MM.1S (cell line): ENCODE results near the gene PLA2G4A.

Experiments
- DNase-seq: peaks from one replicate; pipeline ENCODE4 v3.0.0-alpha.2; 2015
- H2AFZ ChIP-seq: fragments of 300-600 bp; sonication (generic); 2 replicates; pipeline ENCODE4 v1.6.0; 2016; ENCODE audit warnings: antibody characterized with exemption, low read length
- H3F3A ChIP-seq: fragments of 300-600 bp; sonication (generic); 2 replicates; pipeline ENCODE4 v1.6.1; 2016; ENCODE audit warnings: mild to moderate bottlenecking, antibody characterized with exemption, low read length, moderate library complexity, mixed read lengths; ENCODE audit not compliant: insufficient read depth
- H3K27ac ChIP-seq: fragments of 300-600 bp; sonication (generic); 2 replicates; pipeline ENCODE4 v1.5.1; 2016; ENCODE audit warnings: mild to moderate bottlenecking, low read length
- H3K27me3 ChIP-seq: fragments of 300-600 bp; sonication (generic); replicated peaks from 2 replicates; pipeline ENCODE4 v1.6.0; 2016; ENCODE audit warnings: low read length; ENCODE audit not compliant: insufficient read depth
- H3K36me3 ChIP-seq: fragments of 300-600 bp; sonication (generic); replicated peaks from 2 replicates; pipeline ENCODE4 v1.6.1; 2016; ENCODE audit warnings: mild to moderate bottlenecking, low read length, mixed read lengths; ENCODE audit not compliant: insufficient read depth
- H3K4me1 ChIP-seq: fragments of 300-600 bp; sonication (generic); 2 replicates; pipeline ENCODE4 v1.6.1; 2016; ENCODE audit warnings: low read length, mixed read lengths
- H3K4me2 ChIP-seq: fragments of 300-600 bp; sonication (generic); 2 replicates; pipeline ENCODE4 v1.6.0; 2016; ENCODE audit warnings: low read depth, low read length
- H3K4me3 ChIP-seq: fragments of 300-600 bp; sonication (generic); 2 replicates; pipeline ENCODE4 v1.5.1; 2016; ENCODE audit warnings: low read length, mixed read lengths
- H3K79me2 ChIP-seq: fragments of 300-600 bp; sonication (generic); 2 replicates; pipeline ENCODE4 v1.6.1; 2016; ENCODE audit warnings: mixed run types, low read length, mixed read lengths
- H3K9ac ChIP-seq: fragments of 300-600 bp; sonication (generic); 2 replicates; pipeline ENCODE4 v1.6.1; 2016; ENCODE audit warnings: low read length, mixed read lengths
- H3K9me2 ChIP-seq: fragments of 300-600 bp; sonication (generic); replicated peaks from 2 replicates; pipeline ENCODE4 v1.6.1; 2016; ENCODE audit warnings: mild to moderate bottlenecking, low read length, mixed read lengths; ENCODE audit not compliant: insufficient read depth
- H3K9me3 ChIP-seq: fragments of 300-600 bp; sonication (generic); replicated peaks from 2 replicates; pipeline ENCODE4 v1.6.1; 2016; ENCODE audit warnings: mild to moderate bottlenecking, low read length, mixed read lengths; ENCODE audit not compliant: insufficient read depth
- H4K20me1 ChIP-seq: fragments of 300-600 bp; sonication (generic); 2 replicates; pipeline ENCODE4 v1.6.1; 2016; ENCODE audit warnings: mild to moderate bottlenecking, low read length, moderate library complexity, mixed read lengths; ENCODE audit not compliant: insufficient read depth
- CTCF ChIP-seq: fragments of 300-600 bp; sonication (generic); IDR thresholded peaks from 2 replicates; pipeline ENCODE4 v1.5.1; 2016; ENCODE audit warnings: antibody characterized with exemption, low read length, mixed read lengths
- EZH2 ChIP-seq: fragments of 300-600 bp; sonication (generic); optimal IDR thresholded peaks from 2 replicates; pipeline ENCODE3; 2017; ENCODE audit warnings: low read depth, mild to moderate bottlenecking, antibody characterized with exemption, low read length, mixed read lengths
- EZH2phosphoT487 ChIP-seq: fragments of 300-600 bp; sonication (generic); IDR thresholded peaks from 2 replicates; pipeline ENCODE4 v1.6.1; 2018; ENCODE audit warnings: antibody characterized with exemption, low read length

The PLA2G4A gene

DNA sequence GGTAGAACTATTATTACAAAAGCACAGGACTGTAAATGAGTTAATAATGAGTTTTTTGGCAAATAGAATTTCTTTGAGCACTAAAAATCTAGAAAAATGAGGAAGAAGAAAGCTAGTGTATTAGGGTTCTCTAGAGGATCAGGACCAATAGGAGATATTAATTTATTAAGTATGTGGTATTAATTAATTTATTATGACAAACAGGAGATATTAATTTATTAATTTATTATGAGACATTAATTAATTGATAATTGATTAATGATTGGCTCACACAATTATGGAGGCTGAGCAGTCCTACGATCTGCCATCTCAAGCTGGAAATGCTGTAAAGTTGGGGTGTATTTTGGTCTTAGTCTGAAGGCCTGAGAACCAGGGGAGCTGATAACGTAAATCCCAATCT, 31.2 kb downstream of the PLA2G4A start:
- H3K9me2 ChIP-seq: no peaks in the 10 kb centered on the region
- H3K9ac ChIP-seq: no peak overlapping the region
- no peaks in the 10 kb centered on the region for H3K27me3 ChIP-seq
- no peak overlapping the region for H3K4me2 ChIP-seq
- H4K20me1 ChIP-seq: no peaks in the 10 kb centered on the region
- DNase-seq: no peak
- no peaks in the 10 kb centered on the region for H3K9me3 ChIP-seq
- peaks cover 25% of the 10 kb centered on the region for H3K79me2 ChIP-seq
- 0 out of 2 replicates have a peak, but pooled peaks cover 2% of the 10 kb centered on the region for H3K36me3 ChIP-seq
- H3K4me3 ChIP-seq: no peak overlapping the region
- H3K27ac ChIP-seq: no peak overlapping the region
- H2AFZ ChIP-seq: no peak overlapping the region
- TF ChIP-seq CTCF (no peak), EZH2phosphoT487 (no peak), EZH2 (no peak)
- H3K4me1 ChIP-seq: peaks cover 6% of the 10 kb centered on the region
- peaks cover 4% of the 10 kb centered on the region; the same call in 1 of the 2 replicates for H3F3A ChIP-seq

DNA sequence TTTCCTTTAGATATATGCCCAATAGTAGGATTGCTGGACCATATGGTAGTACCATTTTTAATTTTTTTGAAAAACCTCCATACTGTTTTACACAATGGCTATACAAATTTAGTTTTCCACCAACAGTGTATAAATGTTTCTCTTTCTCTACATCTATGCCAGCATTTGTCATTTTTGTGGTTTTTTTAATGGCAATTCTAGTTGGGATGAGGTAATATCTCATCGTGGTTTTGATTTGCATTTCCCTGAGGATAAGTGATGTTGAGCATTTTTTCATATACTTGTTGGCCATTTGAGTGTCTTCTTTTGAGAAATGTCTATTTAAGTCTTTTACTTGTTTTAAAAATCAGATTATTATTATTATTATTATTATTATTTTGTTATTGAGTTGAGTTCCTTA, 35.5 kb downstream of the PLA2G4A start:
- Histone ChIP-seq H3K79me2 (peaks cover 37% of the 10 kb centered on the region), H3K9me3 (no peaks in the 10 kb centered on the region), H3K27ac (no peak overlapping the region; the same call in 1 of the 2 replicates), H2AFZ (no peak overlapping the region), H3K36me3 (0 out of 2 replicates have a peak, but pooled peaks cover 2% of the 10 kb centered on the region), H4K20me1 (no peaks in the 10 kb centered on the region), H3K9ac (no peak overlapping the region), H3K4me1 (peaks cover 15% of the 10 kb centered on the region), H3K27me3 (no peaks in the 10 kb centered on the region), H3K4me2 (peak overlapping the region; percentile 4; the same call in 1 of the 2 replicates), H3F3A (peaks cover 5% of the 10 kb centered on the region), H3K9me2 (no peaks in the 10 kb centered on the region), H3K4me3 (no peak overlapping the region)
- no peak for DNase-seq
- TF ChIP-seq EZH2: no peak
- TF ChIP-seq CTCF: no peak
- no peak for TF ChIP-seq EZH2phosphoT487

DNA sequence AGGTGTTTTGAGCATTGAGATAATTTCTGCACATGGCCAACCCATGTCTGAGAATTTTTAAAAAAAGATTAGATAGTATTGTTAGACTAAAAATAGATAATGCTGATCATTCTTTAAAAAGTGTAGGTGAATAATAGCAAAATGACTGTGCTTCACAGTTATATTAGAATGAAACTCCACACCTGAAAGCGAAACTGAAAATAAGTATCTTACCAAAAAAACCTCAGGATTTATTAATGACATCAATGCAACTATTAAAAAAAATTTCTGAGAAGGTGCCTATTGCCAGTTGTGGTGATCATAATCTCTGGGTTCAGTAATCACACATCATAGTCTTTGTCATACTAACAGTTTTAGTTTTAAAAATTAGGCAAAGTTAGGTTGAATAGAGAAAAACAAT, 36.5 kb downstream of the PLA2G4A start:
- Histone ChIP-seq H3K27me3 (no peaks in the 10 kb centered on the region), H3K4me3 (no peak overlapping the region), H3K4me1 (peaks cover 15% of the 10 kb centered on the region), H3K9ac (no peak overlapping the region), H3K27ac (peak overlapping the region; percentile 63; the same call in 1 of the 2 replicates), H3K9me2 (no peaks in the 10 kb centered on the region), H3K79me2 (peaks cover 44% of the 10 kb centered on the region), H3K36me3 (0 out of 2 replicates have a peak, but pooled peaks cover 7% of the 10 kb centered on the region), H3K9me3 (no peaks in the 10 kb centered on the region), H2AFZ (no peak overlapping the region), H4K20me1 (no peaks in the 10 kb centered on the region), H3F3A (peaks cover 5% of the 10 kb centered on the region), H3K4me2 (peak overlapping the region; percentile 16)
- DNase-seq: peak; percentile 97
- no peak for TF ChIP-seq EZH2
- TF ChIP-seq CTCF: no peak
- TF ChIP-seq EZH2phosphoT487: no peak
